Frontal cortex (tissue), 4 donors: ENCODE data around the gene SLC25A48. TPM values are rescaled to one million over a fixed set of nuclear protein-coding genes. Genes with fewer than 3 reads are reported as not detected.

Source experiments
- DNase-seq, 2 donors: peaks; one replicate each; pipeline ENCODE4 v3.0.0; 2012; ENCODE audit warnings: low spot score in 2 of 2
- FAIRE-seq: peaks from 2 replicates; lab custom pipeline; 2012; peaks lifted over from hg19 to GRCh38; lab: Jason Lieb, UNC
- total RNA-seq: library from RNA; depleted of rRNA; stranded (reverse); fragments of >200 nt; gene quantifications from one replicate; pipeline ENCODE4 v1.2.3, GENCODE V29; 2014
- donor health status: control.
- donor health status: control.
- donor health status: control.

Gene SLC25A48
- 1.2 TPM for total RNA-seq

DNA sequence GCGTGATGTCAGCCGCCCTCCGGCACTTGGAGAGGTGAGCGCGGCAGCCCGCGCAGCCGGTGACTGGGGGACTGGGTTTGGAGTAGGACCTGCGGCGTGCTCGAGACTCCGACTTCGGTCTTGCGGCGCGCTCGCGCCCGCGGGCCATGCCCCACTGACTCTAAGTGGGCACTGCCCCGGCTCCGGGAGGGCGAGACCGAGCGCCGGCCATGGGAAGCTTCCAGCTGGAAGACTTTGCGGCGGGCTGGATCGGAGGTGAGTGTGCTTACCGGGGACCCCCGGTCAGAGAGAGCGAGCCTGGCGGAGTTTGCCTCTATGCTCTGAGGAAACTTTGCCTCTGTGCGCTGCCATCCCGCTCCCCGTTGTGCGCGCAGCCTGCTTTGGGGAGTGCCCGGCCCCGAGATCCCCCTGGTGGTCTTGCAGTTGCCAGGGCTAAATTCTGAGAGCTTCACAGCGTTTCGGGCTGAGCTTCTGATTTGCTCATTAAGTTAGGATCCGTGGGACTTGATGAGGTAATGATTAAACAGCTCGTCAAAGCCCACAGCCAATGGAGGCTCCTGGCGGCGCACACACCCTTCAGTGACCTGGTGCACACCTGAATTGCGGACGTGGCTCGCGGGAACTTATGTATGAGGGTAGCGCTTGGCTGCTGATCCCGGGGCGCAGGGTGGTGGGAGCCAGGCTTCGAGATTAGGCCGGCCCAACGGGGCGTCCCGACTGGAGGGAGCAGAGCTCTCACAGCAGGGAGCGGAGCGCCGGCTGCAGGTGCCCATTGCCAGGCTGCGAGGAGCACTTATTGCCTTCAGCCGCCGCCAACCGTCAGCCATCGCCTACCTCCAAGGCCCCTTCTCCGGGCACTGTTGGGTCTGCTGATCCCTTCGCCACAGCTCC lies at the start of gene SLC25A48:
Gene SLC25A48, plus strand, starts transcription at position 25 of the 891 bp plus-strand sequence. Its CDS starts 185 bp downstream, at position 210.
- no peak for FAIRE-seq
- peak in 1 of 2 donors; percentile 67 for DNase-seq

DNA sequence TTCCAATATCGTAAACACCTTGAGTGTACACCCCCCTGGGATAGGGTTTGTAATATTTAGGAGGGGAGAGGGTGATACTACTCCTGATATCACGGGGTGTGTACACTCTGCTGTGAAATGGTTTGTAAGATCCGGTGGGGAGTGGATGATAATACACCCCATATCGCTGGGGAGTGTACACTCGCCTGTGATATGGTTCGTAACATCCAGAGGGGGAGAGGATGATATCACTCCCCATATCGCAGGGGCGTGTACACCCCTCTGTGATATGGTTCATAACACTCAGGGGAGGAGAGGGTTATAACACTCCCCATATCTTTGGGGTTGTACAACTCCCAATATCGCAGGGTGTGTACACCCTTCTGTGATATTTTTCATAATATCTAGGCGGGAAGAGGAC lies 33.8 kb upstream of the SLC25A48 start:
- FAIRE-seq = no peak
- DNase-seq = no peak

DNA sequence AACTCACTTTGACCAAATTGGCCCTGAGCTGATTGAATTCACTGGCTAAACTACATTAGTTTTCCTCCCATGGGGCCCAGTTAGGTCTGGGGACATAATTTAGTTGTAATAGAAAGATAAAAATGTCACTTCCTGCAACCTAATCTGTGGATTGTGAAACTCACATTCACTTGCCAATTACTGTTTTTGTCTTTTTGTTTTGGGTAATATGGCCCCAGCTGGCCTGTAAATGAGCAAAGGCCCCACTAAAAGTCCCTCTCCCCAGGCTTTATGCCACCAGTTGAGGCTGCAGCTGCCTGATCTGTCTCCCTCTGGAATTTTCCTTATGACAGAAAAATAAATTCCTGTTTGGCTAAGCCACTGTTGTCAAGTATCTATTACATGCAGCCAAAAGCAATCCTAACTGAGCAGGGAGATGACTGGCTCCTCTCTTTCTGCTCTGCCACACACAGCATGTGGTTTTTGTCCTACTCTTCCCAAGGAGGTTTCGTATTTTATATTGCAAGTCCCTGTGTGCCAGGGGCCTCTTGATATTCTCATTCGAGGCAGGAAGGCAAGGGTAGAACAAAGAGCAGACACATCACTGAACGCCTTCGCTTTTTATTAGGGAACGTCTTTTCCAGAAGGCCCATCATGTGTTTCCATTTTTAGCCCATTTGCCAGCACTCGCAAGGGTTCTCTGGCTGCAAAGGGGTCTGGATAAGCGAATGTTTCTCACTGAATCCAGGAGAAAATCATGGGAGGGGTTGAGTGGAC lies 24.1 kb upstream of the SLC25A48 start:
- DNase-seq (no peak), FAIRE-seq (no peak)

- DNase-seq = no peak
Measured at GRCh38 chr5:135811007-135811406, 23.5 kb upstream of the SLC25A48 start.

GRCh38 chr5:135813758-135814157 lies 20.7 kb upstream of the SLC25A48 start:
- DNase-seq (no peak), FAIRE-seq (no peak)

More at GRCh38 chr5:135811007-135811406, 23.5 kb upstream of the SLC25A48 start:
- no peak for FAIRE-seq

GRCh38 chr5:135814316-135814715 lies 20.1 kb upstream of the SLC25A48 start:
- no peak for DNase-seq
- FAIRE-seq = no peak

DNA sequence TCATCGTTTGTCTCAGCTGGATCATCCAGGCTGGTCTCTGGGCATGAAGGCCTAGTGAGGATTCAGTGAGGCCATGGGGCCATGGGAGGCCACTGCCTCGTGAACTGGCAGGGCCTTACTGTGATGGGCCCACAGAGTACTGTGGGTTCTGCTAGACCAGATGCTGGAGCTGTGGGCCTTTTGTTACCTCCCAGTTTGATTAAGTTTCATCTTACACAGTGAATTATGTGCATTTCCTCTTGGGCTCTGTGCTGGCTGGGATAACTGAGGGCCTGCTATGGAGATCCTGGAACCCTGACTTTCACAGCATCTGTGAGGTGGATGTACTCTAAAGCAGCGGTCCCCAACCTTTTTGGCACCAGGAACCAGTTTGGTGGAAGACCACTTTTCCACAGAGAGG lies 19.7 kb upstream of the SLC25A48 start:
- no peak for FAIRE-seq
- DNase-seq = no peak

GRCh38 chr5:135821061-135821801 lies 13.2 kb upstream of the SLC25A48 start:
- no peak for DNase-seq
- FAIRE-seq = no peak

- DNase-seq (no peak), FAIRE-seq (no peak)
Measured at GRCh38 chr5:135821802-135822201, 12.7 kb upstream of the SLC25A48 start.

GRCh38 chr5:135822286-135822685 lies 12.2 kb upstream of the SLC25A48 start:
- DNase-seq (no peak), FAIRE-seq (no peak)

GRCh38 chr5:135822959-135823358 lies 11.5 kb upstream of the SLC25A48 start:
- FAIRE-seq (no peak), DNase-seq (no peak)

- no peak for DNase-seq
- no peak for FAIRE-seq
Measured at GRCh38 chr5:135823881-135824280, 10.6 kb upstream of the SLC25A48 start.

DNA sequence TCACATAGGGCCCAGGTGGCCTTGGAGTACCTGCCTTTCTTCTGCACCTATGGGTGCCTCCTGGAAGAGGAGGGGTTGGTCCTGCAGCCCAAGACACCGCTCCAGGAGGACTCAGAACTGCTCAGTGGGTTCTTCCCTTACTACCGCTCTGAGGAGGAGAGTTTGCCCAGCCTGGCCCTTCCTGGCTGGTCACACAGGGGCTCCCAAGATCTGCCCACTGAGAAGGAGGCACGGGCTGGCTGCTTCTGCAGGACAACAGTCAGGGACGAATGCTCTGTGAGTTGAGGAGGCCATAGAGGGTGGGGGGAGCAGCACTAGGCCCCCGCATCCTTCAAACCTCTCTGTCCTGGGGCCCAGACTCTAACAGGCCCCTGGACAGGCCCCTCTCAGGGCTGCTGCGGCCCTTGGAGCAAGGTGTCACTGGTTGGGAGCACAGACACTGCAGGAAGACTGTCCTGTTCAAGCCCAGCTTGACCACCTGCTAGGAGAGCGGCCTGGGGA lies 9.9 kb upstream of the SLC25A48 start:
- DNase-seq (no peak), FAIRE-seq (no peak)

DNA sequence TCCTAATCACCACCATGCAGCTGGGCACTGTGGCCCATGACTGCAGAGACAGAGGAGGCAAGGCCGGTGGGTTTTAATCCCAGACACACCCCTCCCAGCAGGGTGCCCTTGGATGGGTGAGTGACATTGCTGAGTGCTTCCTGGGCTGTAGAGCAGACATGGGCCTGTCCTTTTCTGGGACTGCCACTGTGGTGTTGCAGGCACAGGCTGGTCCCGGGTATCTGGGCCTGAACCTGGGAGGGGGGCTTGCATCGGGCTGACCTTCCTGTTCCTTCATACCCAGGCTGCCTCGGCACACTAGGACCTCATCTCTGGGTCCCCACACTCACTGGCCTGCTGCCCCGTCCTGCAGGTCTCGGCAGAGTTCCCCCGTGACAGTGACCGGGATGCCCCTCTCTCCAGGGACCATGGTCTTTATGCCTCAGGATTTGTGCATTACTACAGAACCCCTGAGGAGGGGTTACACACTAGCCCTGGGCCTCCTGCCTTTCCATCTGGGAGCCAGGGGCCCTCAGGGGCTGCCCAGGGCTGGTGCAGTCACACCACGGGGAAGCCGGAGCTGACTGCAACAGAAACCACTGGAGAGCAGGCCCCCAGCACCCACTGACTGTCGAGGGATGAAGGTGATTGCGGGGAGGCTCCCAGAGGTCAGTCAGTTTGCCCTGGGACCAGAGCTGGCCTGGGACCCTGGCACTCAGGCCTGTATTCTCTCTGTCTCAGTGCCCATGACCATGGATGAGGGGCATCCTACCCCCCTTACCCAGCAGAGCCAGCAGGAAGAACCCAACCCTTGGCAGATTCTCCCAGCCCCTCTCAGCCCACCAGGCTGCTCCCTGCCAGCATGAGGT lies 8.9 kb upstream of the SLC25A48 start:
- DNase-seq (no peak), FAIRE-seq (no peak)

- DNase-seq (no peak), FAIRE-seq (no peak)
Measured at GRCh38 chr5:135826221-135826525, 8.3 kb upstream of the SLC25A48 start.

- FAIRE-seq = no peak
- DNase-seq = no peak
Measured at GRCh38 chr5:135826994-135827671, 7.3 kb upstream of the SLC25A48 start.

GRCh38 chr5:135827965-135828781 lies 6.3 kb upstream of the SLC25A48 start:
- FAIRE-seq (no peak), DNase-seq (no peak)

- DNase-seq (no peak), FAIRE-seq (no peak)
Measured at GRCh38 chr5:135828782-135829127, 5.7 kb upstream of the SLC25A48 start.
